Stimulated activated naive CD8-positive, alpha-beta T cell treated with anti-CD3 and anti-CD28 coated beads, Interleukin-15, Interleukin-2, amounts not matched to agents 100 U/mL and 50 U/mL, for 24 hours (primary cell): ENCODE data around the gene ARL6IP6.
"Not testable (repeated sequence)": the region's sequence is repeated elsewhere in the genome, so short reads cannot be mapped to it uniquely, and the experiment has no call there.

Experiments used
- ATAC-seq: fragments of 150-1000 bp; cut with Tn5 transposase; one replicate; pipeline ENCODE4 v1.10.0; 2021
- DNase-seq: peaks from one replicate; pipeline ENCODE4 v3.0.0; 2021

Gene ARL6IP6

DNA sequence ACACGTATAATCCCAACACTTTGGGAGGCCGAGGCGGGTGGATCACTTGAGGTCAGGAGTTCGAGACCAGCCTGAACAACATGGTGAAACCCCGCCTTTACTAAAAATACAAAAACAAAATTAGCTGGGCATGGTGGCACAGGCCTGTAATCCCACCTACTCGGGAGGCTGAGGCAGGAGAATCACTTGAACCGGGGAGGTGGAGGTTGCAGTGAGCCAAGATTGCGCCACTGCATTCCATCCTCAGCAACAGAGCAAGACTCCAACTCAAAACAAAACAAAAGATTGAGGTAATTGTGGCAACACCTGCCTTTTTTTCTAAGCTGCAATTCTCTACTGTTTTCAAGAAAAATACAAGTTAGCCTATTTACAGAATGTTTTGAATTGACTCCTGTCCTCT is 4.2 kb downstream of the ARL6IP6 start:
- not testable (repeated sequence) for ATAC-seq, DNase-seq

DNA sequence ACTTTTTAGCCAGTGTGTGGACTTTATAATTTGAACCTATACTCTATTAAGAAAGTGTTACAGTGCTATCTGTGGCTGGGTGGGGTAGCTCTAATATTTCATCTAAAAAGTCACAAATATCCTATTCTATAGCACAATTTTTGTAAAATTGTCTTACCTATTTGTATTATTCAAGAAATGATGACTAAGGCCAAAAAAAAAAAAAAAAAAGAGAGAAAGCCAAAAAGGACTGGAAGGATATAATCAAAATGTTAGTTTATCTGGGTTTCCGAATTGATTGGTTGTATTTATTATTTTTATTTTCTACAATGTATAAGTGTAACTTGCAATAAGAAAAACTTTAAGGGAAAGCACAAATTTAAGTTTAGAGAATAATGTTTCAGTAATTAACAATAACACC is 5.5 kb downstream of the ARL6IP6 start:
- ATAC-seq, result no peak

DNA sequence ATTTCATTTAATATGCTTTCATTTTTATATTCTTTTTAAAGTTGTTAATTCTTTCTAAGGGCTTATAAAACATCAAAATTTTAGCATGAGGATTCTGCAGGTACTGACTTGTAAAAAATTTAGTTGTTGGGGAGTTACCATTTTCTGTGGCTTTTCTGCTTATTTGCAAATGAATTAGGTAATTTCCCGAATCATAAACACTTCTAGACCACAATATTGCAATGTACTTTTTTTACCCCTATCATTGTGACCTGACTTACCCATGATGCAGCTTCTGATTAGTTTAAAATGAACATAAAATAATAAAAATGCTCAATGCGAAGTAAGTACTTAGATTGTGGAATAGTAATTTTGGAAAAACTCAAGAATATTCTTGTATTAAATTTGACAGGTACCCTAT is 11.4 kb downstream of the ARL6IP6 start:
- ATAC-seq, result no peak
- no peak for DNase-seq

More for the DNA sequence above, 5.5 kb downstream of the ARL6IP6 start:
- no peak for DNase-seq

DNA sequence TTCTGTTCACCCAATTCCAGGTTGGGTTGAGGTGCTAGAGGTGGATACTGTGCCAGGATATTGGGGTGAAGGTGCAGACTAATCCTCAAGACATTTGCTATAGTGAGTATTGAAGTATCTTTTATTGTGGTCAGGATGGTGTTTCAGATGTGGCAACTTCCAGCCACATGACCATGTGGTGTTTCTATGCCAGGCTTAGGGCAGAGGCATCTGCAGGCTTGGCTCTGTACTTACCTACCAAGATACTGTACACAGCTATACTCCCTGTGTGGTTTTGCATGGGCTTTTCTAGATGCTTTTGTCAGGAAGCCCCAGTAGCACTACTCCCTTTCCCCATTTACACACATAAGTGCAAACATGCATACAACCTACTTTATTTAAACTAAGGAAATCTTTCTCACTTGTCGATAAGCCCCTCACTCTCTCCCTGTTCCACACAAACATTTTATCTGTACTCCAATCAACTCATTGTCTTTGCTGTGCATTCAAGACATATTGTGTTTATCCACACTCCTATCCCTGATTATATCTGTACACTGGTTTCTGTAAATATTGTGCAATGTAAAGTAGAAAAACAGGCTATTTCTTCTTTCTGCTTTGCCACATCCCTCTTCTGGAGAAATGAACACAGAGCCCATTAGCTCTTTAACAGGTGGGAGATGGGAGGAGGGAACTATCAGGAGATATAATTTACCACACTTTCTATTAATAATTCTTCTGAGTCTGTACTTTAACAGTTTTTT is 12.3 kb downstream of the ARL6IP6 start:
- ATAC-seq (peak; percentile 84), DNase-seq (peak; percentile 16)

DNA sequence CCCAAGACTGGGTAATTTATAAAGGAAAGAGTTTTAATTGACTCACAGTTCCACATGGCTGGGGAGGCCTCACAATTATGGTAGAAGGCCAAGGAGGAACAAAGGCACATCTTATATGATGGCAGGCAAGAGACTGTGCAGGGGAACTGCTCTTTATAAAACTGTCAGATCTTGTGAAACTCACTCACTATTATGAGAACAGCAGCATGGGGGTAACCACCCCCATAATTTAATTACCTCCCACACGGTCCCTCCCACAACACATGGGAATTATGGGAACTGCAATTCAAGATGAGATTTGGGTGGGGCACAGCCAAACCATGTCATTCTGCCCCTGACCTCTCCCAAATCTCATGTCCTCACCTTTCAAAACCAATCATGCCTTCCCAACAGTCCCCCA is 19.1 kb downstream of the ARL6IP6 start:
- ATAC-seq, DNase-seq: not testable (repeated sequence)

DNA sequence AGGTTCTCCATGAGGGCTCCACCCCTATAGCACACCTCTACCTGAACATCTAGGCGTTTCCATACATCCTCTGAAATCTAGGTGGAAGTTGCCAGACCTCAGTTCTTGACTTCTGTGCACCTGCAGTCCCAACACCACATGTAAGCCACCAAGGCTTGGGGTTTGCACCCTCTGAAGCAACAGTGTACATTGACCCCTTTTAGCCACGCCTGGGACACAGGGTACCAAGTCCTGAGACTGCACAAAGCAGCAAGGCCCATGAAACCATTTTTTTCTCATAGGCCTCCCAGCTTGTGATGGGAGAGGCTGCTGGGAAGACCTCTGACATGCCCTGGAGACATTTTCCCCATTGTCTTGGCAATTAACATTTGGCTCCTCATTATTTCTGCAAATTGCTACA is 20.0 kb downstream of the ARL6IP6 start:
- DNase-seq, result no peak
- no peak for ATAC-seq

DNA sequence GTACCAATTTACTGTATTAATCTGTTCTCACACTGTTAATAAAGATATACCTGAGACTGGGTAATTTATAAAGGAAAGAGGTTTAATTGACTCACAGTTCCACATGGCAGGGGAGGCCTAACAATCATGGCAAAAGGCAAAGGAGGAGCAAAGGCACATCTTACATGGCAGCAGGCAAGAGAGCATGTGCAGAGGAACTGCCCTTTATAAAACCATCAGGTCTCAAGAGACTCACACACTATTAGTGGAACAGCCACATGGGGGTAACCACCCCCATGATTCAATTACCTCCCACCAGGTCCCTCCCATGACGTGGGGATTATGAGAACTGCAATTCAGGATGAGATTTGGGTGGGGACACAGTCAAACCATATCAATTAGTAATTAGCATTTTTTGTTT is 21.3 kb downstream of the ARL6IP6 start:
- ATAC-seq, DNase-seq: not testable (repeated sequence)

DNA sequence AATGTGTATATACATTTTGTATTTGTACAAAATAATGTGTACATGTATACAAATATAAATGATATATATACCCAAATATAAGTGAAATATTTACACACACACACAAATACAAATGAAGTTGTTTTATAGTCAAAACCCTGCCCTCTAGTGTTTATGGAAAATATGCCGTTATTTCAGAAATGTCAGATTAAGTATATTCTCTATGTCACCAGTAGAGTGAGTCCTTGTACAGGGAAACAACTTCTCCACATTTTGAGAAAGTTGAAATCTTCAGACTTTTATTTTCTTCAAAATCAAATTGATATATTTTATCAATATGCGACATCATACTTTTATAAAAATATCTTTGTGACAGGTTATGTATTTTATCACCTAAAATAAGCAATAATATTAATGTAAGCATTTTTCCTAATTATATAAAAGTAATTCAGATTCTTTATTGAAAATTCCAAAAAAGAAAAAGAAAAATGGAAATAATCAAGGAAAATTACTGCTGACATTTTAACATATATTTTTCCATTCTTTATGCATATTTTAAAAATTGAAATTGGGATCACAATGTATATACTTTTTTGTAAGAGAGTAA is 22.4 kb downstream of the ARL6IP6 start:
- DNase-seq, result no peak
- ATAC-seq, result no peak

DNA sequence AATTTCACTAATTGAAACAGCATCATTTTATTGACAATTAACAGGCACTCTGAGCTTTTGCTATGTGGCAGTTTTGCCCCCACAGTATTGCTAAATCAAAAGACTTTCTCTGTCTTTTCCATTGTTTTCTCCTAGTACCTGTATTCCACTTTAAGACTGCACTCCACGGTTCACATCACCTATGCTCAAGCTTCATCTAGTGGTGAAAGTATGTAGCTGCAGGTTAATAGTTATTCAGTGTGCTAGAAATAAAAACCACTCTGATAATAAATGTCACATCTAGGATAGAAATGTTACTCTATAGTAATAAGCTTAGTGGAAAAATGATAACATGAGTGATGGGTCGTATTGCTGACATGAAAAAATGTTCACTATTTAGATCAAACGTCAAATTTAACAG is 24.6 kb downstream of the ARL6IP6 start:
- DNase-seq (no peak), ATAC-seq (no peak)

DNA sequence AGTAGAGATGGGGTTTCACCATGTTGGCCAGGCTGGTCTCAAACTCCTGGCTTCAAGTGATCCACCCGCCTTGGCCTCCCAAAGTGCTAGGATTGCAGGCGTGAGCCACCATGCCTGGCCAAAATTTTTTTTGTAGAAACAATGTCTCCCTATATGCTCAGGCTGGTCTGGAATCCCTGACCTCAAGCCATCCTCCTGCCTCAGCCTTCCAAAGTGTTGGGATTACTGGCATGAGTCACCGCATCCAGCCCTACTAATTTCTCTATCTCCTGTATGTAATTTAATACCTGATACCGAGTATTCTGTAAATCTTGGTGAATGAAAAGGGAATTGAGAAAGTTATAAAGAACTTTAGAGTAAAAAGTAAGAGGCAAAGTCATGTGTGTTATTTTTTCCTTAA is 29.3 kb downstream of the ARL6IP6 start:
- not testable (repeated sequence) for ATAC-seq, DNase-seq

DNA sequence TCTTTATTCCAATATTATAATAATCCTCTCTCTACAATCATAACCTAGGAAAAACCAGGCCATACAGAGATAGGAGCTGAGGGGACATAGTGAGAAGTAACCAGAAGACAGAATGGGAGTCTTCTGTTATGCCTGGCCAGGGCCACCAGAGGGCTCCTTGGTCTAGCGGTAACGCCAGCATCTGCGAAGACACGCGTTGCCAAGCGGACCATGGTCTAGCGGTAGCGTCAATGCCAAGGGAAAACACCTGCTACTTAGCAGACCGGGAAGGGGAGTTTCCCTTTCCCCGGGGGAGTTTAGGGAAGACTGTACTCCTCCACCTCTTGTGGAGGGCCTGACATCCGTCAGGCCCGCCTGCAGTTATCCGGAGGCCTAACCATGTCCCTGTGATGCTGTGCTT is 36.6 kb downstream of the ARL6IP6 start:
- no peak for DNase-seq

DNA sequence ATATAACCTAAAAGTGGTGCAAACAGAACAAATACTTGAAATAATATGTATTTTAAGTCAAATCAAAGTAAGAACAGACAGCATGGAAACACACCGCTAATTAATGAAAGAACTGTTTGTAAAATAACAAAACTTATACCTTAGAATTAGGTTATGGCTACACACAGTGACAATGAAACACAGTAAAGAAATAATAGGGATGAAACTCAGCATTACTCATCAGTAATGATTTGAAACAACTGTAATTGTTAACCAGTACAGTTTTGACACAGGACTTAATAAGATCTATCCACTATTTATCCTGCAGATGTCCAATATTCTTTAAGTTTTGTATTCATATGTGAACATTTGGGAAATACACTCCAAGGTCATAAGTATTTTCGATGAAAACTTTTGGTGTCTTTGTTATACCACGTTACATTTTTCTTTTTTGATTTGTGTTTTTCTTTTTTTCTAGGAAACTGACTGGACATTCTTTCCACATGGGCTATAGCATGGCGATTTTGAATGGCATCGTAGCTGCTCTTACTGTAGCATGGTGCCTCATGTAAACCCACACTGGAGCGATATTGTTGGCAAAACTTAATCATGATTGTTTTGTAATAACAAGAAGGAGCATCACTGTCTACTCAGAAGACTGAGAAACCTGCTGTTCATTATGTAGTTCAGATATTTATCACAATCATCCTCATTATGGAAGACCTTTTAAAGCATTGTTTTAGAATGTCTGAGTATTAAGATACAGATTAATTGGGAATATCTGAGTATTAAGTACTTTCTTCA is 41.1 kb downstream of the ARL6IP6 start:
- DNase-seq (no peak), ATAC-seq (no peak)

More for the DNA sequence above, 36.6 kb downstream of the ARL6IP6 start:
- ATAC-seq, result no peak

DNA sequence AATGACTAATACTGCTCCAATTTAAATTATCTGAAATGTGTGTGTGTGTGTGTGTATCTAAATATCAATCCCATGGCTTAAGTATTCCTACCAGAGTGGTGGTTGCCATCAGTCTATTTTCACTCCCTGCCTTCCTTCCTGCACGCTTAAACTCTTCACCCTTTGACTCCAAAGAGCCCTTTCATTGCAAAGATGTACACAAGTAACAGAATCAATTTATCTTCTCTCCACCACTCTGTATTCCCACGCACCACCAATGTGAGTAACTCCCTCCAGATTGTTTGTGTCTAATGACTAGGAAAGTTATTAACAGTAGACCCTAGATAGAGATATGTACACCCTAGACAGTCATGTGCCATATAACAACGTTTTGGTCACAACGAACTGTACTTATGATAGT is 42.8 kb downstream of the ARL6IP6 start:
- ATAC-seq (no peak), DNase-seq (no peak)

DNA sequence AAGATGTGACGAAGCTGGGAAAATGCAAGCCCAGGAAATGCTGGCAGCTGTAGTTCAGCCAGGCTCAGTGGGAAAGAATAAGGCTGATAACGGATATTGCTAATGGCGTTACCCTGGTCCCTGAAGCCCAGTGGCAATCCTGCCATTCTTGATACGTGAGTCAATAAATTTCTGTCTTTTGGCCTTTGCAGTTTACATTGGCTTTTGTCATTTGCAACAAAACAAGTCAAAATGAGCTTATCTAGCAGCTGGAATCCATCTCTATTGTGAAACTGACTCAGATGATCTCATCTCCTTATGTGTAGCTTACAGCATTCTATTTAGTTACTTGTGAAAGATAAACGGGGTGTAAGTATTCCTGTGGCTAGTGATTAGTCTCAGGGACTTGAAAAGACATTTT is 43.8 kb downstream of the ARL6IP6 start:
- no peak for ATAC-seq
- no peak for DNase-seq

DNA sequence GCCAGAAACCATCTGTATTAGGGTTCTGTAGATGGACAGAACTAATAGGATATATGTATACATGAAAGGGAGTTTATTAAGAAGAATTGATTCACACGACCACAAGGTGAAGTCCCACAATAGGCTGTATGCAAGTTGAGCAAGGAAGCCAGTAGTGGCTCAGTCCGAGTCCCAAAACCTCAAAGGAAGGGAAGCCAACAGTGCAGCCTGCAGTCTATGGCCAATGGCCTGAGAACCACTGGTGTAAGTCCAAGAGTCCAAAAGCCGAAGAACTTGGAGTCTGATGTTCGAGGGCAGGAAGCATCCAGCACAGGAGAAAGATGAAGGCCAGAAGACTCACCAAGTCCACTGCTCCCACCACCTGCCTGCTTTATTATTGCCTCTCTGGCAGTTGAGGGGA is 44.8 kb downstream of the ARL6IP6 start:
- ATAC-seq, DNase-seq: not testable (repeated sequence)

DNA sequence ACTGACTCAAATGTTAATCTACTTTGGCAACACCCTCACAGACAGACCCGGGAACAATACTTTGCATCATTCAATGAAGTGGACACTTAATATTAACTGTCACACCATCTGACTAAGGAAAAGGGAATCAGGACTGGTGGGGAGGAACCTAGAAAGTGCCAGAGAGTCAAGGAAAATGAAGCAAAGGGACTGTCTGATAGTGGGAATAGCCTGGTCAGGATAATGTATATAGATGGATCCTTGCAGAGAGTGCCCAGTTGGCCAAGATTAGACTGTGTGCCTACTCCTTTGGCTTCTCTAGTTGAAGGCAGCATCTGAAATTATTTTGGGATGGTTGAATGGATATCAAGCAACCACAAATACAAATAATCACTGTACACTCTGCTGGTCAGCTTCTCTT is 45.2 kb downstream of the ARL6IP6 start:
- no peak for DNase-seq
- ATAC-seq, result no peak

DNA sequence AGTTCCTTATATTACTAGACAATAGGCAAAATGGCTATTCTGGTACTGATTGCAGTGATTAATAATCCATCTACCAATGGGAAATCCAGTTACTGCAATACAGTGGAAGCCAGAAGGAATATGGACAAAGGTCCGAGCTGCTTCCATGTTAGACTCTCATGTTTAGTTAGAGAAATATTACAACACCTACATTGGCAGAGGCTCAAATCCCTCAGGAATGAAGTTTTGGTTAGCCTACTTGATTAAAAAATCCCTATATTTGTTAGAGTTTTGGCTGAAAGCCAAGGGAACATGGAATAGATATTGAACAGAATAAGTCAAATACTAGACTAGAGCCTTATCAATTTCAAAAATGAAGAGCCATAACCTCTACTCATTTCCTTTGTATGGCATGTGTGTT is 48.5 kb downstream of the ARL6IP6 start:
- ATAC-seq, result no peak

DNA sequence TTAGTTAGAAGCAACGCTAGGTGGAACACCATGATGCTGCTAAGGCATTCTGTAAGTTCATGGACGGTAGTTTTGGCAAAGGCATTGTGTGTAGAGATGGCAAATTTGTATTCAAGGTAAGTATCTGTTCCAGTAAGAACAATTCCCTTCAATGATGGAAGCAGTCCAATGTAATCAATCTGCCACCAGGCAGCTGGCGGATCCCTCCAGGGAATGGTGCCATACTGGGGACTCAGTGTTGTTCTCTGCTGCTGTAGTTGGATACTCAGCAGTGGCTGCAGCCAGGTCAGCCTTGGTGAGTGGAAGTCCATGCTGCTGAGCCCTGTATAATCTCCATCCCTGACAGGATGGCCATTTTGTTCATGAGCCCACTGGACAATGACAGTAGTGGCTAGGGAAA is 62.8 kb downstream of the ARL6IP6 start:
- ATAC-seq (no peak), DNase-seq (no peak)

More for the DNA sequence above, 48.5 kb downstream of the ARL6IP6 start:
- DNase-seq, result no peak

DNA sequence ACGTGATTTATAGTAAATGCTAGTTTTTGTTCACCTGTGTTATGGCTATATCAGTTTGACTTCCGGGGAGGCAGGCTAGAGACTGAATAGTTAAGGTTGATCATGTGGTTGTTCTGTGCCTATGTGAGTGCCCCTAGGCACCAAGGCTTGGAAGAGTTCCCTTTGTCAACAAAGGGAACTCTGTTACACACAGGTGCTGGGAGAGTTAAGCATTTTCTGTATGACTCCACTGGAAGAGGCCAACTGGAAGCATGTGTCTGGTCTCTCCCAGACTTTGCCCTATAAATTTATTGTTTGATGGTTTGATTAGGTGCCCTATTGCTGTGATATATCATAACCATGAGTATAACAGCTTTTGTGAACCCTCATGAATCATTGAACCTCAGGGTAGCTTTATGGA is 63.8 kb downstream of the ARL6IP6 start:
- DNase-seq, result no peak
- ATAC-seq, result no peak

DNA sequence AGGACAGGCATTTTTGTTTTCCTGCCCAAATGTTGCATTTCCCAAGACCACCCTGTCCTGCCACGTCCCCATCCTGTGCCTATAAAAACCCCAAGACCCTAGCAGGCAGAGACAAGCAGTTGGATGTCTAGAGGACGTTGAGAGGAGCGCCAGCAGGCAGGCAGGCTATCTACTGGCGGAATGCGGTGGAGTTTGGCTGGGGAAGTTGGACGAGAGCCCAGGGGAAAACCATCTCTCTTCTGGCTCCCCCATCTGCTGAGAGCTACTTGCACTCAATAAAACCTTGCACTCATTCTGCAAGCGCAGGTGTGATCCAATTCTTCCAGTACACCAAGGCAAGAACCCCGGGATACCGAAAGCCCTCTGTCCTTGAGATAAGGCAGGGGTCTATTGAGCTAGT is 72.5 kb downstream of the ARL6IP6 start:
- no peak for ATAC-seq
- no peak for DNase-seq

DNA sequence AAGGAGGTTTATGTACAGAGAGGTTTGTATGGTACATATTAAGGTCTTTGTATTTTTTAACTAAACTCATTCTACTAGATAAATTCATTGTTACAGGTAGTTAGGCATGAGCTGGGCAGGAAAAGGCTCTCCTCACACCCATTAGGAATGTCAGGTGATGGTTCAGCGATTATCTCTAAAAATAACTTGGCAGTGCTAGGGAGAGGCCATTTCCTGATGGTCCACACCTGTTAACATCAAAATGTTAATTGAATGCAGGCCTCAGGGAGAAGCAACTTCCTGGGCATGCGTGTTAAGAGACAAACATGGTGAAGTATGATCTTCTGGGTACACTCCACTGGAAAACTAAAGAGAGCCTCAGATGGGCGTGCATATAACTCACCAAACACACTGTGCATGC is 73.6 kb downstream of the ARL6IP6 start:
- ATAC-seq, result no peak

DNA sequence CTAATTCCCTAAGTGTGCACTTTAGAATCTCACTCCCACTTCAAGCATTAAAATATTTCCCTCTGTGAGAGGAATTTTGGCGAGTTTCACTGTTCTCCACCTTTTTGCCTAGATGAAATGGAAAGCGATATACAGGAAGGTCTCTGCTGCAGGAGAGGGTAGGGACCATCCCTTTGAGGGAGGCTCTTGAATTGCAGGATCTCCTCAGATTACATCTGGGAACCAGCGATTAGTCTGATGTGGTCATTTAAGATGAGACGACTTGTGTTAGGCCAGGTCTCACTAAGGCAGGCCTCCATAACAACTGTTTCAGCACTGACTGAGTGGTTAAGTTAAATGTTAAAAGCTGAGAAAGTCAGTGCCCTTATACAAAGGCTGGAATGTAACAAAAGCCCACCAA is 74.6 kb downstream of the ARL6IP6 start:
- ATAC-seq (no peak), DNase-seq (no peak)

More for the DNA sequence above, 73.6 kb downstream of the ARL6IP6 start:
- no peak for DNase-seq

DNA sequence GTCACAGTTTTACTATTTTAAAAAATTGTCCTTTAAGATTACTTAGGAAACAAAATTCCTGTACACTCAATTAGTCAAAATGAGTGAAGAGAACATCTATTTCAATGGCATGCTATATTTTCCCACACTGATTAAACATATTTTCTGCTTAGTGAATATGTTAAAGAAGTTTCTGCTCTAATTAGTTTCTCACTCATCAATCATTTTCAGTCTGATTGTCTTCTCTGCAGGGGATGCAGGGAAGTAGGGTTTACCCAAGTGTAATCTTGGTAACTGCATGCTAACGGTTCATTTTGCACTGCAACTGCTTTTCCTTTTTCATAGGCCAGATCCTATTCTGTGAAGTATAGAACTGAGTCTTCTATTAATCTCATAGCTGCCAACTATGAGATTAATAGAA is 78.5 kb downstream of the ARL6IP6 start:
- no peak for ATAC-seq
- DNase-seq, result no peak
